HFF-Myc (cell line): ENCODE measurements around the gene SAPCD1.
"Not testable (repeated sequence)": the region's sequence is repeated elsewhere in the genome, so short reads cannot be mapped to it uniquely, and the experiment has no call there.

Experiments
- DNase-seq: peaks from one replicate; pipeline ENCODE4 v3.0.0-alpha.2; 2011; ENCODE audit warnings: low read depth; ENCODE audit errors: extremely low read depth
- H3K4me3 ChIP-seq: replicated peaks from 2 replicates; pipeline ENCODE4 v1.5.1; 2011; ENCODE audit warnings: low read depth, mild to moderate bottlenecking, control low read depth, low read length
- CTCF ChIP-seq: IDR thresholded peaks from 2 replicates; pipeline ENCODE4 v1.5.1; 2012; ENCODE audit warnings: mild to moderate bottlenecking, low read depth, low read length, control low read depth; ENCODE audit errors: missing control alignments

Gene SAPCD1

GRCh38 chr6:31782126-31782855, 19.8 kb downstream of the SAPCD1 start:
- TF ChIP-seq CTCF, result no peak
- H3K4me3 ChIP-seq, result no peak overlapping the region
- no peak for DNase-seq

GRCh38 chr6:31784098-31784925, 21.9 kb downstream of the SAPCD1 start:
- no peak overlapping the region for H3K4me3 ChIP-seq
- TF ChIP-seq CTCF, result no peak
- DNase-seq, result no peak

- no peak for TF ChIP-seq CTCF
- no peak overlapping the region for H3K4me3 ChIP-seq
- DNase-seq, result no peak
Observed at GRCh38 chr6:31785475-31785874, 23.0 kb downstream of the SAPCD1 start.

GRCh38 chr6:31791324-31792089, 29.1 kb downstream of the SAPCD1 start:
- no peak for DNase-seq
- peak; percentile 78 for TF ChIP-seq CTCF
- H3K4me3 ChIP-seq, result no peak overlapping the region

- no peak for TF ChIP-seq CTCF
- H3K4me3 ChIP-seq, result no peak overlapping the region
Observed at GRCh38 chr6:31792090-31792374, 29.6 kb downstream of the SAPCD1 start.

GRCh38 chr6:31792761-31793171, 30.3 kb downstream of the SAPCD1 start:
- no peak for TF ChIP-seq CTCF
- peak overlapping the region; percentile 97 for H3K4me3 ChIP-seq
- no peak for DNase-seq

More at GRCh38 chr6:31792090-31792374, 29.6 kb downstream of the SAPCD1 start:
- no peak for DNase-seq

GRCh38 chr6:31793927-31794245, 31.4 kb downstream of the SAPCD1 start:
- not testable (repeated sequence) for DNase-seq
- H3K4me3 ChIP-seq, result peak overlapping the region; percentile 97
